ENCODE data around the gene ZNF778. TPM values are rescaled to one million over a fixed set of nuclear protein-coding genes. Genes with fewer than 3 reads are reported as not detected.

The ZNF778 gene
- 4.7 TPM for total RNA-seq

DNA sequence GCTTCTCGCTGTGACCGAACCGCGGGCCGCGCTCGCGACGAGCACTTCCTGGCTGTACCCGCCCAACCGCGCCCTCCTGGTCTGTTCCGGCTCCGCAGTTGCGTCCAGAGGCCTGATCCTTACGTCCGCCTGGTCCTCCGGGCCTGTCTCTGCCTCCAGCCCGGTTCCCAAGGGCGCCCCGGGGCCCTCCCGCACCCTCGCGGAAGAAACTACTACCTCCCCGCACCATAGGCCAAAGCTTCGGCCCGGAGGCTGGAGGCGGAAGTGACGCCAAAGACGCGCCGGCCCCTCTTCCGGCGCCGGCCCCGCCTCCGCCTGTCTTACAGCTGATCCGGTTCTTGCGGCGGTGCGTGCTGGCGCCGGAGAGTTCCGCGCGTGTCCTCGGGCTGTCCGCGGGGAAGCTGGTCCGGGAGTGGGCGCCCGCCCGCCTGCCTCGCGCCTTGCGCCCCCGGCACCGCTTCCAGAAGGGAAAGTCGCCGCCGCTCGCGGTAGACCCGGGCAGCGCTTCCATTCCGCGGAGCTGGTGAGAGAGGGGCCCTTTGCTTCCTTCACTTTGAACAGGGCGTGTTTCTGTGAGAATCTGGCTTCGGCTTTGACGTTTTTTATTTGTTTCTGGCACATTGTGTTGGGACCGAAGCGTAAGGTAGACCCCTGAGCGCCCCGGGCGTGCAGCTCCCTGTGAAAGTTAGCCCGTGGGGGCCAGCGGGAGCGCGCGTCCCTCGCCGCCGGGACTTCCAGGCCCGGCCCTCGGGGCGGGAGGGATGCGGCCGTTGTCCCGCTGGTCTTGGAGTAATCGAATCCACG is at the start of gene ZNF778:
Gene ZNF778, plus strand, starts transcription at position 316 of the 804 bp plus-strand sequence. CDS start 3,425 bp downstream, outside the sequence.
- Histone ChIP-seq H3K27ac (ENCODE audit: low read depth, low read length) (peak within 1 kb of the TSS; percentile 95), H3K4me1 (ENCODE audit: control insufficient read depth in 3 of 3, insufficient read depth in 3 of 3, low read length in 3 of 3) (peaks cover 9 to 16% (median 10%) of the 10 kb centered on the region in 3 donors), H3K27me3 (ENCODE audit: control insufficient read depth in 3 of 3, insufficient read depth in 3 of 3, low read length in 3 of 3) (no peaks in the 10 kb centered on the region), H3K9me3 (ENCODE audit: control insufficient read depth in 3 of 3, low read length in 3 of 3) (no peaks in the 10 kb centered on the region), H3K9ac (ENCODE audit: low read depth in 1 of 3, low read length in 3 of 3) (peak within 1 kb of the TSS; percentile 95 to 97 (median 96)), H3K36me3 (ENCODE audit: control insufficient read depth in 3 of 3, insufficient read depth in 3 of 3, low read length in 3 of 3) (peaks cover 16 to 26% (median 24%) of the 10 kb centered on the region in 3 donors), H3K4me3 (ENCODE audit: low read length in 3 of 3) (peak within 1 kb of the TSS; percentile 92 to 95 (median 93))

DNA sequence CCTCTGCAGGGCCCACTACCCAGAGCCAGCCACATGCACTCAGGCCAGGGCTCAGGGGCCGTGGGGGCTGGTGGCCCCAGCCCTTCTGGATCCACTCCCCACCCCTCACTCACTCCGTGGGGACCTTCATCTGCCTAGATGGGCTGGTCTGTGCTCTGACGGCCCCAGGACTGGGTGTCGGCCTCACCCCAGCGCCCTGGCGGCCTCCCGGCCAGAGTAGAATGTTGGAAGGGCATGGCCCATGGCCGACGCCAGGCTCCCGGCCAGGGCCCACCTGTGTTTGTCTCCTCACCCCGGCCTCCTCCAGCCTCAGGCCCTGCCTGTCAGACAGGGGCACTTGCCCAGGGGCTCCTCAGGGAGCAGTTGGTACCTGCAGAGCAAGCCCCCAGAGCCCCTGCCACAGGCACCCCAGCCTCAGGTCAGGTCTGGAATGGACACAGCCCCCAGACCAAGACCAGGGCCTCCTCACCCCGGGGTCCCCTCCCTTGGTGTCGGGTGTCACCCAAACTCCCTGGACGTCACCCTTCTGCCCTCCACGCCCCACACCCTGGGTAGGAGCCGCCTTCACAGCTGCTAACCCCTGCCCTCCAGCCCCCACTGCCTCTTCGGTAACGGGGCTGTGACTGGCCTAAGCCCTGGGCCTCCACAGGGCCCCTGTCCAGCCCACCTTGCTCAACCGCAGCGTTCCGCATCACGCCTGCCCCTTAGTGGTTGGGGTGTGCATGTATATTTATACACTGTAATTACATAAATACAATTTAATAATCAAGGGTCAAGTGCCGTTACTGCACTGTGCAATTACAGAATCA is 48.9 kb upstream of the ZNF778 start:
- Histone ChIP-seq H3K27ac (ENCODE audit: low read depth, low read length) (no peak overlapping the region), H3K36me3 (ENCODE audit: control insufficient read depth in 3 of 3, insufficient read depth in 3 of 3, low read length in 3 of 3) (no peaks in the 10 kb centered on the region), H3K9me3 (ENCODE audit: control insufficient read depth in 3 of 3, low read length in 3 of 3) (no peaks in the 10 kb centered on the region), H3K9ac (ENCODE audit: low read depth in 1 of 3, low read length in 3 of 3) (no peak overlapping the region), H3K4me3 (ENCODE audit: low read length in 3 of 3) (no peak overlapping the region), H3K4me1 (ENCODE audit: control insufficient read depth in 3 of 3, insufficient read depth in 3 of 3, low read length in 3 of 3) (peaks cover 17 to 26% (median 24%) of the 10 kb centered on the region in 3 donors), H3K27me3 (ENCODE audit: control insufficient read depth in 3 of 3, insufficient read depth in 3 of 3, low read length in 3 of 3) (peaks cover 13 to 51% (median 31%) of the 10 kb centered on the region in 3 donors)

DNA sequence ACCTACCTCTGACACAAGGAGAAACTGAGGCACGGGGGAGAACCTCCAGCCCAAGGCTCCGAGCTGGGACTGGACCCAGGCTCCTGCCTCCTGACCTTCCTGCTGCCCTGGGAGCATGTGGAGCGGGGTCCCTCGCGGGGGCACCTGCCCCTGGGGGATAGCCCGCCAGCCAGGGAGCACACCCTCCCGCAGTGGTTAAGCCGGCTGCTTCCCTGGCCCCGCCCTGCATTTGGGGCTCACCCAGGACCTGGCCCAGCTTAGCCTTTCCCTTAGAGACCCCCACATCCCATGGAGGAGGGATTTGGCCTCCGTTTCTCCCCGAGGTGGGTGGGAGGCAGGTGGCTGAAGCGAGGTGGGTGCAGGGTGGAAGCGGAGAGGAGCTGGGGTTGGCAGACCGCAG is 47.7 kb upstream of the ZNF778 start:
- H3K9ac ChIP-seq (ENCODE audit: low read depth in 1 of 3, low read length in 3 of 3): no peak overlapping the region
- peaks cover 29 to 38% (median 36%) of the 10 kb centered on the region in 3 donors for H3K4me1 ChIP-seq (ENCODE audit: control insufficient read depth in 3 of 3, insufficient read depth in 3 of 3, low read length in 3 of 3)
- peaks cover 13 to 45% (median 31%) of the 10 kb centered on the region in 3 donors for H3K27me3 ChIP-seq (ENCODE audit: control insufficient read depth in 3 of 3, insufficient read depth in 3 of 3, low read length in 3 of 3)

DNA sequence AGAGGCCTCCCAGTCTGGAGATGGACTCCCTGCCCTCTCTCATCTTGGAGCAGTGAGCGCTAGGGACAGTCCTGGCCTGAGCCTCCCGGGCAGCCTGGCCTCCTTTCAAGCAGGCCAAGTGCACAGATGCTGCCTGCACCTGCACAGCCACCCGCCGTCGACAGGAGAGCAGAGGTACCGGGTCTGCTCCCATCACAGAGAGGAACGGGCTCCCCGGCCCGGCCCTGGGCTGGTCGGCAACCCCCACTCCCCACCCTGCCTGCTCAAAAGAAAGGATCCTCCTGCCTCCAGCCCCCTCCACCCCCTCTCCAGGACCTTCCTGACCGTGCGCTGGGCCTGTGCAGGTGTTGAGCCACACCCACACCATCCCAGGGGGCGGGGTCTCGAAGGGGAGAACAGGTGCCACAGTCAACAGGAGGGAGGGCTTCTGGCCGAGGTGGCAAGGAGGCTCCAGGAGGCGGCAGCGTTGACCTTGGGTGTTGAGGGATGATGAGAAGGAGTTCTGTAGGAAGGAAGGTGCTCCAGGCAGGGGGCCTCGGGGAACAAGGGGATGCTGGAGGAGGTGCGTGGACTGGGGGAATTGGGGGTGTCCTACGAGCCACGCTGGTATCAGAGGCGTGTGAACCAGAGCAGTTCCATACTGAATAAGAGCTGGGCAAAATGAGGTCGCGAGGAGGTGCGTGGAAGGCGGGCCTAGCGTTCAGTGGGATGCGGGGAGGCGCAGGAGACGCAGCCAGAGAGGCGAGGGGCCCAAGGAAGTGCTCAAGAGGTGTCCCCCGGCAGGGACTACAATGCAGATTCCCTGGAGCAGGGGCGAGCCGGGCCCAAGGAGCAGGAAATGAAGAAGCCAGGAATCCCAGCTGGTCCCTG is 46.9 kb upstream of the ZNF778 start:
- Histone ChIP-seq H3K9me3 (ENCODE audit: control insufficient read depth in 3 of 3, low read length in 3 of 3) (no peaks in the 10 kb centered on the region), H3K9ac (ENCODE audit: low read depth in 1 of 3, low read length in 3 of 3) (peak overlapping the region in 2 of 3 donors; percentile 32 to 60), H3K27me3 (ENCODE audit: control insufficient read depth in 3 of 3, insufficient read depth in 3 of 3, low read length in 3 of 3) (peaks cover 13 to 40% (median 31%) of the 10 kb centered on the region in 3 donors), H3K4me1 (ENCODE audit: control insufficient read depth in 3 of 3, insufficient read depth in 3 of 3, low read length in 3 of 3) (peaks cover 37 to 46% (median 44%) of the 10 kb centered on the region in 3 donors), H3K4me3 (ENCODE audit: low read length in 3 of 3) (peak overlapping the region in 2 of 3 donors; percentile 56 to 57), H3K36me3 (ENCODE audit: control insufficient read depth in 3 of 3, insufficient read depth in 3 of 3, low read length in 3 of 3) (no peaks in the 10 kb centered on the region), H3K27ac (ENCODE audit: low read depth, low read length) (no peak overlapping the region)

More for the DNA sequence above, 47.7 kb upstream of the ZNF778 start:
- Histone ChIP-seq H3K4me3 (ENCODE audit: low read length in 3 of 3) (no peak overlapping the region), H3K9me3 (ENCODE audit: control insufficient read depth in 3 of 3, low read length in 3 of 3) (no peaks in the 10 kb centered on the region), H3K36me3 (ENCODE audit: control insufficient read depth in 3 of 3, insufficient read depth in 3 of 3, low read length in 3 of 3) (no peaks in the 10 kb centered on the region), H3K27ac (ENCODE audit: low read depth, low read length) (no peak overlapping the region)

DNA sequence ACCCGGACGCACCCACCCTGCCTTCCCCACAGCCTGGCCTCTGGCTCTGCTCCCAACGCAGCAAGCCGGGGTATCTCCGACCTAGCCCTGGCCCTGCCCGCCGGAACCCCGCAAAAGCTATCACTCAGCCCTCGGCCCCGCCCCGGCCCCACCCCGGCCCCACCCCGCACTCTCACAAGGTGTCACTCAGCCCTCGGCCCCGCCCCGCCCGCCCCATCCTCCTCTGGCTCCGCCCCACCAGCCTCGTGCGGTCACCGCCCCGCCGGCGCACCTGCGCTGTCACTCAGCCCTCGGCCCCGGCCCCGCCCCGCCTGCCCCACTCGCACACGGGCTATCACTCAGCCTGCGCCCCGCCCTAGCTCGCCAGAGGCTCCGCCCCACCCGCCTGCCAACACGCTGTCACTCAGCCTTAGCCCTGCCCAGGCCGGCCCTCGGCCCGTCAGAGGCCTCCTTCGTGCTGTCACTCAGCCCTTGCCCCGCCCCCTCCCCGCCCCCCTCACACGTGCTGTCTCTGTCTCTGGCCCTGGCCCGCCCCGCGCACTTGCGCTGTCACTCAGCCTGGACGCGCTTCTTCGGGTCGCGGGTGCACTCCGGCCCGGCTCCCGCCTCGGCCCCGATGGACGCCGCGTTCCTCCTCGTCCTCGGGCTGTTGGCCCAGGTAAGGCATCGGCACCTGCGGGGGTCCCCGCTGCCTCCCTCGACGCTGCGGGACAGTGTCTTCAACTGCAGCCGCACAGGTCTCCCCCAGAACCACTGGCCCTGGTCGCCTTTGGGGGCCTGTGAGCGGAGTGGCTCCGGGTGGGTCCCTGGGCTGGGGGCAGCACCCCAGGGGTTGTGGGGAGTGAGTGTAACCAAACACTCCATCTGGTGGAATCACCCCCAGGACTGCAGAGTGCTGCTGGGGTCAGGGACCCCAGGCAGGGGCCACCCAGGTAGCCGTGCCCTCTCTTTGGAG is 46.0 kb upstream of the ZNF778 start, which contains the start of gene CDH15:
Gene CDH15, plus strand, starts transcription at position 533 of the 955 bp plus-strand sequence. Its CDS starts 84 bp downstream, at position 617.
- Histone ChIP-seq H3K27me3 (ENCODE audit: control insufficient read depth in 3 of 3, insufficient read depth in 3 of 3, low read length in 3 of 3) (peaks cover 13 to 40% (median 31%) of the 10 kb centered on the region in 3 donors), H3K9ac (ENCODE audit: low read depth in 1 of 3, low read length in 3 of 3) (peak within 1 kb of the TSS; percentile 94 to 98 (median 95)), H3K9me3 (ENCODE audit: control insufficient read depth in 3 of 3, low read length in 3 of 3) (no peaks in the 10 kb centered on the region), H3K36me3 (ENCODE audit: control insufficient read depth in 3 of 3, insufficient read depth in 3 of 3, low read length in 3 of 3) (no peaks in the 10 kb centered on the region), H3K27ac (ENCODE audit: low read depth, low read length) (peak within 1 kb of the TSS; percentile 92), H3K4me3 (ENCODE audit: low read length in 3 of 3) (peak within 1 kb of the TSS; percentile 72 to 94 (median 88)), H3K4me1 (ENCODE audit: control insufficient read depth in 3 of 3, insufficient read depth in 3 of 3, low read length in 3 of 3) (peaks cover 41 to 55% (median 50%) of the 10 kb centered on the region in 3 donors)

DNA sequence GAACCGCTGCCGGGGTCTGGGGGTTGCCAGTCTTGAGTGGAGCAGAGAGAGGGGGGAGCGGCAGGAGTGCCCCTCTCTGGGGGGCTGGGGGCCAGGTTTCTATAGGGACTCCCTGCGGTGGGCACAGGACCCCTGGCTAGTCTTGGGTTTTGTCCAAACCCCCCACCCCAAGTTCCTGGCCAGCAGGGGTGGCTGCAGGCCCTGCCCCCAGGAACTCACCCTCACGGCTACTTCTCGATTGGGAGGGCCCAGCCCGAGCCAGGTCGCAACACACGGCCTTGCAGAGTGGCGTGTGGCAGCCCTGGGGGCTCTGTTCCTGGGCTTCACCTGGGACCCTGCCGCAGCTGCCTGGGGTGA is 45.4 kb upstream of the ZNF778 start:
- Histone ChIP-seq H3K9me3 (ENCODE audit: control insufficient read depth in 3 of 3, low read length in 3 of 3) (no peaks in the 10 kb centered on the region), H3K4me3 (ENCODE audit: low read length in 3 of 3) (peak overlapping the region; percentile 72 to 94 (median 88)), H3K9ac (ENCODE audit: low read depth in 1 of 3, low read length in 3 of 3) (peak overlapping the region; percentile 94 to 98 (median 95)), H3K36me3 (ENCODE audit: control insufficient read depth in 3 of 3, insufficient read depth in 3 of 3, low read length in 3 of 3) (no peaks in the 10 kb centered on the region), H3K4me1 (ENCODE audit: control insufficient read depth in 3 of 3, insufficient read depth in 3 of 3, low read length in 3 of 3) (peaks cover 41 to 55% (median 48%) of the 10 kb centered on the region in 3 donors), H3K27me3 (ENCODE audit: control insufficient read depth in 3 of 3, insufficient read depth in 3 of 3, low read length in 3 of 3) (peaks cover 13 to 33% (median 30%) of the 10 kb centered on the region in 3 donors), H3K27ac (ENCODE audit: low read depth, low read length) (peak overlapping the region; percentile 92)

DNA sequence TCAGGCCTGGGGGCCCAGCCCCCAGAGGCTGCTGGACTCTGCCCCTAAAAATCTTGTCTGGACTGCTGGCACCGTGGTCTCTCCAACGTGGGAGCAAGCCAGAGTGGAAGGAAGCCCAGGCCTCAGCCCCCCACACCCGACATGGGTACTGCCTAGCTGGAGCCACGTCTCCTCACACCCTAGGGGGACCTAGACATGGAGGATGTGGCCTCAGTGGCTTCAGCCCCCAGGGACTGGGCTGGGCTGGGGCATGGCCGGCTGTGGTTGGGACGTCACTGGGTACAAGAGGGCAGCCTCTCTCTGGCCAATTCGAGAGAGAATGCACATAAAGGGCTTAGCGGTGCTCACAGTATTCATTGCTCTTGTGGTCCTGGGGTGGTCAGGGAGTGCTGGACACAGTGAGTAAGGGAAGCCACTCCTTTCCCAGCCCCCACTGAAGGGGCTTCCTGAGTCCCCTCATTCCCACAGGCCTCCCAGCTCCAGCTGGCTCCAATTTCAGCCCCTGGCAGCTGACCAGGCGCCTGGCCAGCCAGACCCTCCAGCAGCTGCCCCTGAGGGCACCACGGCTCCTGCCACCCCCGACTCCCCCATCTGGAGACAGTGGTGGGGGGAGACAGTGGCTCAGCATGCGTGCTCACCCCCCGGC is 44.9 kb upstream of the ZNF778 start:
- H3K27me3 ChIP-seq (ENCODE audit: control insufficient read depth in 3 of 3, insufficient read depth in 3 of 3, low read length in 3 of 3): peaks cover 13 to 30% (median 27%) of the 10 kb centered on the region in 3 donors
- peaks cover 41 to 51% (median 46%) of the 10 kb centered on the region in 3 donors for H3K4me1 ChIP-seq (ENCODE audit: control insufficient read depth in 3 of 3, insufficient read depth in 3 of 3, low read length in 3 of 3)
- H3K9me3 ChIP-seq (ENCODE audit: control insufficient read depth in 3 of 3, low read length in 3 of 3): no peaks in the 10 kb centered on the region
- H3K27ac ChIP-seq (ENCODE audit: low read depth, low read length): peak overlapping the region; percentile 92
- H3K9ac ChIP-seq (ENCODE audit: low read depth in 1 of 3, low read length in 3 of 3): peak overlapping the region; percentile 94 to 98 (median 95)
- H3K36me3 ChIP-seq (ENCODE audit: control insufficient read depth in 3 of 3, insufficient read depth in 3 of 3, low read length in 3 of 3): no peaks in the 10 kb centered on the region
- H3K4me3 ChIP-seq (ENCODE audit: low read length in 3 of 3): peak overlapping the region; percentile 72 to 94 (median 88)

DNA sequence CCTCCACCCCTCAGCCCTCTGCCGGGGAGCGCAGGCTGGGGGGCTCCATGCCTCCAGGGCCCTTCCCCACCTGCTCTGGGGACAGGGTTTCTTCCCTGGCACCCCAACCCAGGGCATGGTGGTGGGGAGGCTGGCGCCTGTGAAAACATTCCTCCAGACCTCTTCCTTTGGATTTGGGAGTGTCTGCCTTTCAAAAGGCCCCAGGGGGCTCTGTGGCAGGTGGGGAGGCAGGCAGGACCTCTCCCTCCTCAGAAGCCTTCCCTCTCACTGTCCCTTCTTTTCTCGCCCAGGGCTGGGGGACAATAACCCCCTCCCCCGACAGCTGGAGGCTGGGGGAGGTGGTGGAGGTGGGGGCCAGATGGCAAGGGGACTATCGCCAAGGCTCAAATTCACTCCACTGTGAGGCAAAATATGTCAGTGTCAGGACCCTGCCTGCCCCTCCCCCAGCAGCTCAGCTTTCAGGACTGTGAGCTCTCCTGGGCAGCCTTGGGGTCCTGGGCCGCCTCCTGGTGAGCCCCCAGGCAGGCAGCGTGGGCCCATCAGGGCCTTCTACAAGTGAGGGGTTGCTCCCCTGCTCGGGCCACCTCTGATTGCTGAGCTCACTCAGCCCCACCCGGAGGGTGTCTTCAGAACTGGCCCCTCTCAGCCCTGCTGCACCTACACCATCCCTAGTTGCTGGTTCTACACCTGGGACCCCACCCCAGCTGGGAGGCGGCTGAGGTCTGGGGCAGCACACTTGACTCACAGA is 44.2 kb upstream of the ZNF778 start:
- Histone ChIP-seq H3K9ac (ENCODE audit: low read depth in 1 of 3, low read length in 3 of 3) (peak overlapping the region; percentile 43 to 98 (median 94)), H3K9me3 (ENCODE audit: control insufficient read depth in 3 of 3, low read length in 3 of 3) (no peaks in the 10 kb centered on the region), H3K4me3 (ENCODE audit: low read length in 3 of 3) (peak overlapping the region in 2 of 3 donors; percentile 88 to 94), H3K27me3 (ENCODE audit: control insufficient read depth in 3 of 3, insufficient read depth in 3 of 3, low read length in 3 of 3) (peaks cover 13 to 26% (median 24%) of the 10 kb centered on the region in 3 donors), H3K27ac (ENCODE audit: low read depth, low read length) (peak overlapping the region; percentile 92), H3K4me1 (ENCODE audit: control insufficient read depth in 3 of 3, insufficient read depth in 3 of 3, low read length in 3 of 3) (peaks cover 41 to 51% (median 46%) of the 10 kb centered on the region in 3 donors), H3K36me3 (ENCODE audit: control insufficient read depth in 3 of 3, insufficient read depth in 3 of 3, low read length in 3 of 3) (no peaks in the 10 kb centered on the region)
